Neural cell (in vitro differentiated cells): ENCODE measurements around the gene KDM4C. TPM values are rescaled to one million over a fixed set of nuclear protein-coding genes. Genes with fewer than 3 reads are reported as not detected.

Experiments used
- H2AFZ ChIP-seq: fragments of 200-600, 300-800 bp; sonication (generic), shearing (Covaris generic); 2 replicates; pipeline ENCODE4 v1.6.0; 2014; ENCODE audit warnings: low read depth, mild to moderate bottlenecking, antibody characterized with exemption, low read length, moderate library complexity
- H3F3A ChIP-seq: fragments of 200-600 bp; shearing (Covaris generic); 2 replicates; pipeline ENCODE4 v1.6.1; 2016; ENCODE audit warnings: mild to moderate bottlenecking, moderate library complexity, mixed read lengths, antibody characterized with exemption, low read length; ENCODE audit not compliant: insufficient read depth, poor library complexity, severe bottlenecking
- H3K27ac ChIP-seq: fragments of 200-600, 300-800 bp; sonication (generic), shearing (Covaris generic); 2 replicates; pipeline ENCODE4 v1.5.1; 2014; ENCODE audit warnings: mild to moderate bottlenecking, low read length, moderate library complexity
- H3K27me3 ChIP-seq: fragments of 300-800, 200-600 bp; sonication (generic), shearing (Covaris generic); 2 replicates; pipeline ENCODE4 v1.6.0; 2014; ENCODE audit warnings: mild to moderate bottlenecking, low read depth, low read length, moderate library complexity; ENCODE audit not compliant: insufficient read depth
- H3K36me3 ChIP-seq: fragments of 300-800, 200-600 bp; sonication (generic), shearing (Covaris generic); 2 replicates; pipeline ENCODE4 v1.5.1; 2014; ENCODE audit warnings: mild to moderate bottlenecking, antibody characterized with exemption, low read length, moderate library complexity; ENCODE audit not compliant: insufficient read depth
- H3K4me2 ChIP-seq: fragments of 300-800, 200-600 bp; sonication (generic), shearing (Covaris generic); 2 replicates; pipeline ENCODE4 v1.6.0; 2014; ENCODE audit warnings: mild to moderate bottlenecking, low read length
- H3K4me3 ChIP-seq: fragments of 300-800, 200-600 bp; sonication (generic), shearing (Covaris generic); 2 replicates; pipeline ENCODE4 v1.5.1; 2014; ENCODE audit warnings: mild to moderate bottlenecking, low read length, moderate library complexity
- H3K79me2 ChIP-seq: fragments of 200-600 bp; shearing (Covaris generic); replicated peaks from 2 replicates; pipeline ENCODE4 v1.6.0; 2014; ENCODE audit warnings: mild to moderate bottlenecking, low read length, moderate library complexity; ENCODE audit not compliant: insufficient read depth
- H3K9ac ChIP-seq: fragments of 300-800, 200-600 bp; sonication (generic), shearing (Covaris generic); 2 replicates; pipeline ENCODE4 v1.6.1; 2016; ENCODE audit warnings: mild to moderate bottlenecking, low read length, mixed read lengths
- H3K9me2 ChIP-seq: fragments of 200-600 bp; shearing (Covaris generic); 2 replicates; pipeline ENCODE4 v1.6.1; 2016; ENCODE audit warnings: mild to moderate bottlenecking, low read length, mixed read lengths; ENCODE audit not compliant: insufficient read depth
- H3K9me3 ChIP-seq: fragments of 200-600, 300-800 bp; sonication (generic), shearing (Covaris generic); 2 replicates; pipeline ENCODE4 v1.6.1; 2016; ENCODE audit warnings: mild to moderate bottlenecking, mixed run types, low read length, moderate library complexity, mixed read lengths
- H4K20me1 ChIP-seq: fragments of 200-600 bp; shearing (Covaris generic); 2 replicates; pipeline ENCODE4 v1.6.1; 2016; ENCODE audit warnings: mild to moderate bottlenecking, mixed run types; ENCODE audit not compliant: insufficient read depth
- CTCF ChIP-seq: fragments of 450-650 bp; IDR thresholded peaks from 2 replicates; pipeline ENCODE4 v1.5.1; 2014; ENCODE audit warnings: antibody characterized with exemption, mild to moderate bottlenecking, moderate library complexity; ENCODE audit not compliant: poor library complexity, severe bottlenecking
- EP300 ChIP-seq: fragments of 450-650 bp; conservative IDR thresholded peaks from 2 replicates; pipeline ENCODE4 v1.6.1; 2014; ENCODE audit warnings: antibody characterized with exemption, mild to moderate bottlenecking, moderate library complexity; ENCODE audit not compliant: poor library complexity, severe bottlenecking
- EZH2 ChIP-seq: fragments of 200-600, 300-800 bp; shearing (Covaris generic), sonication (generic); IDR thresholded peaks from 2 replicates; pipeline ENCODE4 v1.6.1; 2014; ENCODE audit warnings: antibody characterized with exemption, low read length, borderline replicate concordance, mild to moderate bottlenecking; ENCODE audit not compliant: insufficient read depth, poor library complexity, severe bottlenecking
- MXI1 ChIP-seq: fragments of 450-650 bp; conservative IDR thresholded peaks from 2 replicates; pipeline ENCODE4 v1.6.1; 2014; ENCODE audit warnings: antibody characterized with exemption, mild to moderate bottlenecking; ENCODE audit not compliant: poor library complexity, severe bottlenecking
- POLR2AphosphoS5 ChIP-seq: IDR thresholded peaks from 2 replicates; pipeline ENCODE4 v1.6.1; 2012
- RAD21 ChIP-seq: fragments of 450-650 bp; conservative IDR thresholded peaks from 2 replicates; pipeline ENCODE4 v1.6.1; 2014; ENCODE audit warnings: antibody characterized with exemption, mild to moderate bottlenecking, moderate library complexity
- REST ChIP-seq: IDR thresholded peaks from 2 replicates; pipeline ENCODE4 v1.6.1; 2012; ENCODE audit warnings: borderline replicate concordance
- SMC3 ChIP-seq: fragments of 450-650 bp; conservative IDR thresholded peaks from 2 replicates; pipeline ENCODE4 v1.6.1; 2014; ENCODE audit warnings: antibody characterized with exemption, mild to moderate bottlenecking, moderate library complexity; ENCODE audit not compliant: poor library complexity
- TAF1 ChIP-seq: IDR thresholded peaks from 2 replicates; pipeline ENCODE4 v1.6.1; 2012; ENCODE audit warnings: low read depth
- polyA plus RNA-seq: library from polyadenylated mRNA; depleted of rRNA; stranded (reverse); fragments of >200 nt; gene quantifications from 2 replicates; pipeline ENCODE4 v1.2.3, GENCODE V29; 2014

The KDM4C gene
- polyA plus RNA-seq, 1 donor from 2014 or later: 21.1 TPM

- no peak for TF ChIP-seq EP300
- no peak for TF ChIP-seq EZH2
- TF ChIP-seq RAD21: no peak
- TF ChIP-seq POLR2AphosphoS5: no peak
- no peak for TF ChIP-seq SMC3
- no peak for TF ChIP-seq REST
- TF ChIP-seq MXI1: no peak
- TF ChIP-seq CTCF: no peak
- TF ChIP-seq TAF1: no peak
- Histone ChIP-seq H3K79me2 (no peaks in the 10 kb centered on the region), H2AFZ (no peak overlapping the region), H3K9me2 (no peaks in the 10 kb centered on the region), H3K9ac (no peak overlapping the region), H3K9me3 (no peaks in the 10 kb centered on the region), H3F3A (no peaks in the 10 kb centered on the region), H3K36me3 (no peaks in the 10 kb centered on the region), H3K4me3 (no peak overlapping the region), H3K27me3 (no peaks in the 10 kb centered on the region), H4K20me1 (no peaks in the 10 kb centered on the region), H3K4me2 (no peak overlapping the region), H3K27ac (no peak overlapping the region)
Measured at GRCh38 chr9:7164440-7165330, 406.9 kb downstream of the KDM4C start.

- H3K4me2 ChIP-seq: no peak overlapping the region
- no peaks in the 10 kb centered on the region for H3K9me3 ChIP-seq
- H3F3A ChIP-seq: no peaks in the 10 kb centered on the region
- no peaks in the 10 kb centered on the region for H4K20me1 ChIP-seq
- TF ChIP-seq POLR2AphosphoS5 (no peak), CTCF (no peak), REST (no peak), EZH2 (no peak), EP300 (no peak), RAD21 (no peak), SMC3 (no peak), TAF1 (no peak), MXI1 (no peak)
- no peaks in the 10 kb centered on the region for H3K27me3 ChIP-seq
- no peaks in the 10 kb centered on the region for H3K36me3 ChIP-seq
- no peaks in the 10 kb centered on the region for H3K9me2 ChIP-seq
- H3K4me3 ChIP-seq: no peak overlapping the region
- no peak overlapping the region for H3K27ac ChIP-seq
- H3K79me2 ChIP-seq: no peaks in the 10 kb centered on the region
- H2AFZ ChIP-seq: no peak overlapping the region
- H3K9ac ChIP-seq: no peak overlapping the region
Measured at GRCh38 chr9:7165331-7165975, 407.7 kb downstream of the KDM4C start.
